Esophagus muscularis mucosa (tissue), 4 donors: ENCODE results near the gene ZNF22.
A peak's percentile ranks its signal among the peaks of the same experiment; 100 is the strongest.

Source experiments
- EP300 ChIP-seq: sonication (generic); formaldehyde crosslinking; IDR thresholded peaks from one replicate; pipeline ENCODE4 v1.6.1; 2017; ENCODE audit warnings: antibody characterized with exemption
- POLR2AphosphoS5 ChIP-seq, 2 donors: sonication (generic); formaldehyde crosslinking; IDR thresholded peaks; one replicate each; pipeline ENCODE4 v1.6.1; 2017; ENCODE audit warnings: antibody characterized with exemption in 2 of 2
- TF ChIP-seq, protein P1 (sequence below), 3 experiments: fragments of 200-600 bp in 2 of 3; fragments of 450-650 bp in 1 of 3; sonication (generic) in 2 of 3; IDR thresholded peaks; one replicate each; pipeline ENCODE4 v1.5.1; 2017 to 2019; ENCODE audit warnings: antibody characterized with exemption in 3 of 3, mild to moderate bottlenecking in 2 of 3, moderate library complexity in 1 of 3

DNA sequence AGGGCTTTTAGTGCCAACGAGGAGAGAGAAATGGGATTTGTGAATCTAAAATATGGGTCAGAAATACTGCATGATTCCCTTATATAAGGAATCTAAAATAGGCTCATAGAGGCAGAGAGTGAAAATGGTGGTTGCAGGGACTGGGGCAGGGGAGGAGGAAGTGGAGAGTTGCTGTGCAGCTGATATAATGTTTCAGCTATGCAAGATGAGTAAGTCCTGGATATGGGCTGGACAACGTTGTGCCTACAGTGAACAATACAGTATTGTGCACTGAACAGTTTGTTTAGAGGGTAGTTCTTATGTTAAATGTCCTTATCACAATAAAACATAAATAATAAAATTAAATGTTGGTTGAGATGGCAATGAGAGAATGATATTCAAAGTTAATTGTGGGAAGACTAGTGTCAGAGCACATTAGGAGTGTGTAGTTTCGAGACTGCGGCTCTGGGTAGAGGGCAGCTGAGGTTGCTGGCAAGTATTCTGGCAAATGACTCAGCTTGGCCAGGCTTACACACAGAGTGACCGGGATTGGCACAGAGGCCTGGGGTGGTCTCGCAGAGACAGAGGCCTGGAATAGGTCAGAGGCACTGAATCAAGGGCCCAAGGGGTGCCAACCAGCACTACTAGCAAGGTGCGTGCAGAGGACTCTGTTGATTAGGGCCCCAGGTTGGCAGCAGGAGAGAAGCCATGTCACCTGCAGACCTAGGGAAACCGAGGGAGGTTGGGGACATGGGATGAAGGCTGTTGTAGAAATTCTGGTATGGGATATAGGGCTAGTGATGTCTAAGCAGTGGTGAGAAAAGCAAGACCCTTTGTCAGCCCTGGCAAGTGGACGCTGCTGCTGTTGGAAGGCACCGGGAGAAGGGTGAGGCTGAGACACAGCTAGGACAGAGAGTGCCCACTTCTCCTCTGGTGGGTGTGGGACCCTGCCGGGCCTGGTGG is 19.3 kb upstream of the ZNF22 start:
- TF ChIP-seq, protein P1, sequence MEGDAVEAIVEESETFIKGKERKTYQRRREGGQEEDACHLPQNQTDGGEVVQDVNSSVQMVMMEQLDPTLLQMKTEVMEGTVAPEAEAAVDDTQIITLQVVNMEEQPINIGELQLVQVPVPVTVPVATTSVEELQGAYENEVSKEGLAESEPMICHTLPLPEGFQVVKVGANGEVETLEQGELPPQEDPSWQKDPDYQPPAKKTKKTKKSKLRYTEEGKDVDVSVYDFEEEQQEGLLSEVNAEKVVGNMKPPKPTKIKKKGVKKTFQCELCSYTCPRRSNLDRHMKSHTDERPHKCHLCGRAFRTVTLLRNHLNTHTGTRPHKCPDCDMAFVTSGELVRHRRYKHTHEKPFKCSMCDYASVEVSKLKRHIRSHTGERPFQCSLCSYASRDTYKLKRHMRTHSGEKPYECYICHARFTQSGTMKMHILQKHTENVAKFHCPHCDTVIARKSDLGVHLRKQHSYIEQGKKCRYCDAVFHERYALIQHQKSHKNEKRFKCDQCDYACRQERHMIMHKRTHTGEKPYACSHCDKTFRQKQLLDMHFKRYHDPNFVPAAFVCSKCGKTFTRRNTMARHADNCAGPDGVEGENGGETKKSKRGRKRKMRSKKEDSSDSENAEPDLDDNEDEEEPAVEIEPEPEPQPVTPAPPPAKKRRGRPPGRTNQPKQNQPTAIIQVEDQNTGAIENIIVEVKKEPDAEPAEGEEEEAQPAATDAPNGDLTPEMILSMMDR (IDR thresholded peaks at IDR 0.05): no peak
- TF ChIP-seq POLR2AphosphoS5 (IDR thresholded peaks at IDR 0.05) (peak; percentile 26 to 60), EP300 (no peak)
